Activated CD4-positive, alpha-beta T cell treated with anti-CD3 and anti-CD28 coated beads, Interleukin-2, amount 10 ng/mL, durations not matched to agents 7 days and 5 days (primary cell): ENCODE measurements around the gene MARCHF6. TPM values are rescaled to one million over a fixed set of nuclear protein-coding genes. Genes with fewer than 3 reads are reported as not detected.

ENCODE experiments used
- CTCF ChIA-PET: fragments of 350-600 bp; sonication (Branson Sonifier 250); formaldehyde crosslinking; loops from one replicate; lab custom pipeline; 2021; ENCODE audit warnings: antibody characterized with exemption; lab: Charles Lee
- POLR2A ChIA-PET: fragments of 350-600 bp; sonication (Branson Sonifier 250); formaldehyde crosslinking; loops from one replicate; lab custom pipeline; 2021; ENCODE audit warnings: antibody characterized with exemption; lab: Charles Lee
- DNase-seq: peaks from one replicate; pipeline ENCODE4 v3.0.0-alpha.2; 2020
- H3K27ac Mint-ChIP-seq: one replicate; pipeline ENCODE4 v1.8.0; 2021; ENCODE audit warnings: mild to moderate bottlenecking, moderate library complexity, mixed read lengths
- H3K27me3 Mint-ChIP-seq: one replicate; pipeline ENCODE4 v1.8.0; 2021; ENCODE audit warnings: mixed read lengths
- H3K36me3 Mint-ChIP-seq: one replicate; pipeline ENCODE4 v1.8.0; 2021; ENCODE audit warnings: low read depth, mixed read lengths
- H3K4me1 Mint-ChIP-seq: one replicate; pipeline ENCODE4 v1.8.0; 2021; ENCODE audit warnings: mixed read lengths
- H3K4me3 Mint-ChIP-seq: one replicate; pipeline ENCODE4 v1.8.0; 2021; ENCODE audit warnings: mild to moderate bottlenecking, moderate library complexity, mixed read lengths
- H3K9me3 Mint-ChIP-seq: one replicate; pipeline ENCODE4 v1.8.0; 2021; ENCODE audit warnings: mixed read lengths
- total RNA-seq, 2 experiments: library from RNA; stranded (reverse); gene quantifications; one replicate each; pipeline ENCODE4 v1.2.3, GENCODE V29; 2021

Gene MARCHF6
- total RNA-seq, 2 experiments from 2014 or later = 84.7 to 93.6 TPM

- no peak for DNase-seq
- POLR2A ChIA-PET = no interaction called here
- H3K4me1 Mint-ChIP-seq = peaks cover 13% of the 10 kb centered on the region
- no peak overlapping the region for H3K4me3 Mint-ChIP-seq
- CTCF ChIA-PET = no interaction called here
- H3K36me3 Mint-ChIP-seq = no peaks in the 10 kb centered on the region
- H3K27me3 Mint-ChIP-seq = no peaks in the 10 kb centered on the region
- H3K27ac Mint-ChIP-seq = no peak overlapping the region
- H3K9me3 Mint-ChIP-seq = no peaks in the 10 kb centered on the region
Measured at GRCh38 chr5:10348258-10348657, 5.2 kb upstream of the MARCHF6 start.

GRCh38 chr5:10351199-10351905 is 2.1 kb upstream of the MARCHF6 start:
- CTCF ChIA-PET = no interaction called here
- Mint-ChIP-seq H3K9me3 (no peaks in the 10 kb centered on the region), H3K36me3 (peaks cover 2% of the 10 kb centered on the region), H3K27ac (no peak overlapping the region), H3K27me3 (no peaks in the 10 kb centered on the region), H3K4me3 (no peak overlapping the region), H3K4me1 (peaks cover 25% of the 10 kb centered on the region)
- no peak for DNase-seq
- POLR2A ChIA-PET = no interaction called here

GRCh38 chr5:10351919-10352318 is 1.6 kb upstream of the MARCHF6 start:
- Mint-ChIP-seq H3K4me3 (peak overlapping the region; percentile 84), H3K36me3 (peaks cover 2% of the 10 kb centered on the region), H3K9me3 (no peaks in the 10 kb centered on the region), H3K27ac (no peak overlapping the region), H3K4me1 (peaks cover 28% of the 10 kb centered on the region), H3K27me3 (no peaks in the 10 kb centered on the region)
- ChIA-PET CTCF (interaction anchor here (1.7 kb wide), 1 partner anchor 16 kb away, joined by 4 read pairs; no protein-coding TSS in a partner anchor), POLR2A (no interaction called here)
- DNase-seq = no peak

- no peaks in the 10 kb centered on the region for H3K9me3 Mint-ChIP-seq
- H3K4me1 Mint-ChIP-seq = peaks cover 33% of the 10 kb centered on the region
- CTCF ChIA-PET = interaction anchor here (1.6 to 1.7 kb wide), 2 partner anchors 11 to 15 kb away, joined by 4 to 6 read pairs; no protein-coding TSS in a partner anchor
- H3K27ac Mint-ChIP-seq = peak overlapping the region; percentile 97
- no peak for DNase-seq
- H3K36me3 Mint-ChIP-seq = peaks cover 2% of the 10 kb centered on the region
- peak overlapping the region; percentile 84 for H3K4me3 Mint-ChIP-seq
- POLR2A ChIA-PET = no interaction called here
- no peaks in the 10 kb centered on the region for H3K27me3 Mint-ChIP-seq
Measured at GRCh38 chr5:10352430-10353240, 860 bp upstream of the MARCHF6 start.

- CTCF ChIA-PET = interaction anchor here (0.5 to 1.6 kb wide), 4 partner anchors 10 to 303 kb away, joined by 3 to 6 read pairs (median 4); no protein-coding TSS in a partner anchor
- Mint-ChIP-seq H3K27me3 (no peaks in the 10 kb centered on the region), H3K9me3 (no peaks in the 10 kb centered on the region), H3K4me3 (peak overlapping the region; percentile 98), H3K36me3 (peaks cover 7% of the 10 kb centered on the region), H3K27ac (peak overlapping the region; percentile 99), H3K4me1 (peaks cover 42% of the 10 kb centered on the region)
- peak; percentile 48 for DNase-seq
- POLR2A ChIA-PET = interaction anchor here (0.5 to 0.6 kb wide), 2 partner anchors 29 to 104 kb away, joined by 3 to 4 read pairs; partner anchors contain the start of genes ATPSCKMT and CCT5
Measured at GRCh38 chr5:10354048-10354872, 765 bp downstream of the MARCHF6 start.

- ChIA-PET CTCF (interaction anchor here (1.5 kb wide), 1 partner anchor 272 kb away, joined by 4 read pairs; no protein-coding TSS in a partner anchor), POLR2A (no interaction called here)
- peak; percentile 46 for DNase-seq
- no peaks in the 10 kb centered on the region for H3K9me3 Mint-ChIP-seq
- H3K4me3 Mint-ChIP-seq = peak overlapping the region; percentile 98
- H3K27me3 Mint-ChIP-seq = no peaks in the 10 kb centered on the region
- peak overlapping the region; percentile 99 for H3K27ac Mint-ChIP-seq
- peaks cover 42% of the 10 kb centered on the region for H3K4me1 Mint-ChIP-seq
- H3K36me3 Mint-ChIP-seq = peaks cover 7% of the 10 kb centered on the region
Measured at GRCh38 chr5:10355071-10355889, 1.8 kb downstream of the MARCHF6 start.

GRCh38 chr5:10358999-10359398 is 5.5 kb downstream of the MARCHF6 start:
- DNase-seq = no peak
- peaks cover 31% of the 10 kb centered on the region for H3K4me1 Mint-ChIP-seq
- peaks cover 11% of the 10 kb centered on the region for H3K36me3 Mint-ChIP-seq
- no peak overlapping the region for H3K27ac Mint-ChIP-seq
- H3K4me3 Mint-ChIP-seq = no peak overlapping the region
- H3K27me3 Mint-ChIP-seq = no peaks in the 10 kb centered on the region
- no peaks in the 10 kb centered on the region for H3K9me3 Mint-ChIP-seq
- CTCF ChIA-PET = interaction anchor here (1.0 to 2.9 kb wide), 3 partner anchors 9 to 268 kb away, joined by 3 to 8 read pairs (median 4); no protein-coding TSS in a partner anchor
- POLR2A ChIA-PET = no interaction called here

GRCh38 chr5:10360686-10361085 is 7.2 kb downstream of the MARCHF6 start:
- POLR2A ChIA-PET = no interaction called here
- Mint-ChIP-seq H3K4me1 (peaks cover 28% of the 10 kb centered on the region), H3K27me3 (no peaks in the 10 kb centered on the region), H3K4me3 (no peak overlapping the region), H3K36me3 (peaks cover 10% of the 10 kb centered on the region), H3K9me3 (no peaks in the 10 kb centered on the region), H3K27ac (no peak overlapping the region)
- no peak for DNase-seq
- CTCF ChIA-PET = no interaction called here

- DNase-seq = no peak
- H3K27me3 Mint-ChIP-seq = no peaks in the 10 kb centered on the region
- no peak overlapping the region for H3K4me3 Mint-ChIP-seq
- H3K27ac Mint-ChIP-seq = no peak overlapping the region
- POLR2A ChIA-PET = no interaction called here
- CTCF ChIA-PET = interaction anchor here (1.1 to 1.5 kb wide), 3 partner anchors 11 to 80 kb away, joined by 3 to 6 read pairs (median 5); partner anchors contain the start of gene MARCHF6
- H3K9me3 Mint-ChIP-seq = no peaks in the 10 kb centered on the region
- peaks cover 10% of the 10 kb centered on the region for H3K36me3 Mint-ChIP-seq
- H3K4me1 Mint-ChIP-seq = peaks cover 14% of the 10 kb centered on the region
Measured at GRCh38 chr5:10363519-10364185, 10.2 kb downstream of the MARCHF6 start.

- H3K27ac Mint-ChIP-seq = no peak overlapping the region
- POLR2A ChIA-PET = no interaction called here
- peaks cover 13% of the 10 kb centered on the region for H3K36me3 Mint-ChIP-seq
- no peaks in the 10 kb centered on the region for H3K27me3 Mint-ChIP-seq
- CTCF ChIA-PET = interaction anchor here (0.6 to 1.5 kb wide), 4 partner anchors 11 to 99 kb away, joined by 3 to 6 read pairs (median 4); partner anchors contain the start of gene MARCHF6
- H3K4me1 Mint-ChIP-seq = peaks cover 15% of the 10 kb centered on the region
- DNase-seq = no peak
- H3K4me3 Mint-ChIP-seq = no peak overlapping the region
- H3K9me3 Mint-ChIP-seq = no peaks in the 10 kb centered on the region
Measured at GRCh38 chr5:10364186-10364689, 10.7 kb downstream of the MARCHF6 start.

- POLR2A ChIA-PET = no interaction called here
- Mint-ChIP-seq H3K36me3 (peaks cover 19% of the 10 kb centered on the region), H3K27me3 (no peaks in the 10 kb centered on the region), H3K4me3 (no peak overlapping the region), H3K9me3 (no peaks in the 10 kb centered on the region), H3K4me1 (peaks cover 17% of the 10 kb centered on the region), H3K27ac (no peak overlapping the region)
- CTCF ChIA-PET = interaction anchor here (0.7 kb wide), 1 partner anchor 395 kb away, joined by 3 read pairs; the partner anchor contains the start of gene DAP
- DNase-seq = no peak
Measured at GRCh38 chr5:10365782-10366181, 12.3 kb downstream of the MARCHF6 start.
